ENCODE results near the gene ATF2.

DNA sequence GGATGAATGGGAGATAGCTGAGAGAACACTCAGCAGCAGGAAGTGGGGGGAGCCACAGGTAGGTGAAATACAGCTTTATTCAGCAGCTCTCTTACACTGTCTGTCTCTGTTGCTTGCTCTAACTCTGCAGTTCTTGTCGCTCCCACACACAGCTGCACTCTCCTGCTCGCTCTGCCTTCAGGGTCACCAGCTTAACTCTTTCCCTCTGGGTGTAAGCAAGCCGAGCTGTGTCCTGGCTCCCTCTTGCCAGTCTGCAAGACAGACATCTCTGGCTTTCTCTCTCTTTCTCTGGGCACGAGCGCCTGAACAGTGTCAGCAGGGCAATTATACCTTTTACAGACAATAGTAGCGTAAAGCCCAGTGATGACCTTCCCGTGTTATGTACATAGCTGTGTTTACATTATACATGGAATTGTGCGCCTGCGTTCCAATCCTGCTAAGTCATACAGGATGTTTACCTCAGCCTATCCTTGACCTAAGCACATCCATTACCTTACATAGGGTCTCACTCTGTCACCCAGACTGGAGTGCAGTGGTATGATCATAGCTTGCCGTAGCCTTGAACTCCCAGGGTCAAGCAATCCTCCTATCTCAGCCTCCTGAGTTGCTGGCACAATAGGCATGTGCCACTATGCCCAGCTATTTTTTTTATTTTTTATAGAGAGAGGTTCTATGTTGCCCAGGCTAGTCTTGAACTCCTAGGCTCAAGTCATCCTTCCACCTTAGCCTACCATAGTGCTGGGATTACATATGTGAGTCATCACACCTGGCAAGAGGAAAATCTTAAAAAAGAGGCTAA lies 105.0 kb downstream of the ATF2 start:
- TF ChIP-seq, protein P1, sequence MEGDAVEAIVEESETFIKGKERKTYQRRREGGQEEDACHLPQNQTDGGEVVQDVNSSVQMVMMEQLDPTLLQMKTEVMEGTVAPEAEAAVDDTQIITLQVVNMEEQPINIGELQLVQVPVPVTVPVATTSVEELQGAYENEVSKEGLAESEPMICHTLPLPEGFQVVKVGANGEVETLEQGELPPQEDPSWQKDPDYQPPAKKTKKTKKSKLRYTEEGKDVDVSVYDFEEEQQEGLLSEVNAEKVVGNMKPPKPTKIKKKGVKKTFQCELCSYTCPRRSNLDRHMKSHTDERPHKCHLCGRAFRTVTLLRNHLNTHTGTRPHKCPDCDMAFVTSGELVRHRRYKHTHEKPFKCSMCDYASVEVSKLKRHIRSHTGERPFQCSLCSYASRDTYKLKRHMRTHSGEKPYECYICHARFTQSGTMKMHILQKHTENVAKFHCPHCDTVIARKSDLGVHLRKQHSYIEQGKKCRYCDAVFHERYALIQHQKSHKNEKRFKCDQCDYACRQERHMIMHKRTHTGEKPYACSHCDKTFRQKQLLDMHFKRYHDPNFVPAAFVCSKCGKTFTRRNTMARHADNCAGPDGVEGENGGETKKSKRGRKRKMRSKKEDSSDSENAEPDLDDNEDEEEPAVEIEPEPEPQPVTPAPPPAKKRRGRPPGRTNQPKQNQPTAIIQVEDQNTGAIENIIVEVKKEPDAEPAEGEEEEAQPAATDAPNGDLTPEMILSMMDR (IDR thresholded peaks at IDR 0.05; ENCODE audit: insufficient read depth, low read length, poor library complexity, severe bottlenecking): no peak
- TF ChIP-seq EZH2phosphoT487 (conservative IDR thresholded peaks at IDR 0.05; ENCODE audit: low read length): no peak

Measured in SU-DHL-6 (cell line).